MM.1S (cell line): ENCODE data around the gene EML1.

Experiments used
- DNase-seq: peaks from one replicate; pipeline ENCODE4 v3.0.0-alpha.2; 2015
- H2AFZ ChIP-seq: fragments of 300-600 bp; sonication (generic); 2 replicates; pipeline ENCODE4 v1.6.0; 2016; ENCODE audit warnings: antibody characterized with exemption, low read length
- H3F3A ChIP-seq: fragments of 300-600 bp; sonication (generic); 2 replicates; pipeline ENCODE4 v1.6.1; 2016; ENCODE audit warnings: mild to moderate bottlenecking, antibody characterized with exemption, low read length, moderate library complexity, mixed read lengths; ENCODE audit not compliant: insufficient read depth
- H3K27ac ChIP-seq: fragments of 300-600 bp; sonication (generic); 2 replicates; pipeline ENCODE4 v1.5.1; 2016; ENCODE audit warnings: mild to moderate bottlenecking, low read length
- H3K27me3 ChIP-seq: fragments of 300-600 bp; sonication (generic); replicated peaks from 2 replicates; pipeline ENCODE4 v1.6.0; 2016; ENCODE audit warnings: low read length; ENCODE audit not compliant: insufficient read depth
- H3K36me3 ChIP-seq: fragments of 300-600 bp; sonication (generic); replicated peaks from 2 replicates; pipeline ENCODE4 v1.6.1; 2016; ENCODE audit warnings: mild to moderate bottlenecking, low read length, mixed read lengths; ENCODE audit not compliant: insufficient read depth
- H3K4me1 ChIP-seq: fragments of 300-600 bp; sonication (generic); 2 replicates; pipeline ENCODE4 v1.6.1; 2016; ENCODE audit warnings: low read length, mixed read lengths
- H3K4me2 ChIP-seq: fragments of 300-600 bp; sonication (generic); 2 replicates; pipeline ENCODE4 v1.6.0; 2016; ENCODE audit warnings: low read depth, low read length
- H3K4me3 ChIP-seq: fragments of 300-600 bp; sonication (generic); 2 replicates; pipeline ENCODE4 v1.5.1; 2016; ENCODE audit warnings: low read length, mixed read lengths
- H3K79me2 ChIP-seq: fragments of 300-600 bp; sonication (generic); 2 replicates; pipeline ENCODE4 v1.6.1; 2016; ENCODE audit warnings: mixed run types, low read length, mixed read lengths
- H3K9ac ChIP-seq: fragments of 300-600 bp; sonication (generic); 2 replicates; pipeline ENCODE4 v1.6.1; 2016; ENCODE audit warnings: low read length, mixed read lengths
- H3K9me2 ChIP-seq: fragments of 300-600 bp; sonication (generic); replicated peaks from 2 replicates; pipeline ENCODE4 v1.6.1; 2016; ENCODE audit warnings: mild to moderate bottlenecking, low read length, mixed read lengths; ENCODE audit not compliant: insufficient read depth
- H3K9me3 ChIP-seq: fragments of 300-600 bp; sonication (generic); replicated peaks from 2 replicates; pipeline ENCODE4 v1.6.1; 2016; ENCODE audit warnings: mild to moderate bottlenecking, low read length, mixed read lengths; ENCODE audit not compliant: insufficient read depth
- H4K20me1 ChIP-seq: fragments of 300-600 bp; sonication (generic); 2 replicates; pipeline ENCODE4 v1.6.1; 2016; ENCODE audit warnings: mild to moderate bottlenecking, low read length, moderate library complexity, mixed read lengths; ENCODE audit not compliant: insufficient read depth
- EZH2 ChIP-seq: fragments of 300-600 bp; sonication (generic); optimal IDR thresholded peaks from 2 replicates; pipeline ENCODE3; 2017; ENCODE audit warnings: low read depth, mild to moderate bottlenecking, antibody characterized with exemption, low read length, mixed read lengths
- EZH2phosphoT487 ChIP-seq: fragments of 300-600 bp; sonication (generic); IDR thresholded peaks from 2 replicates; pipeline ENCODE4 v1.6.1; 2018; ENCODE audit warnings: antibody characterized with exemption, low read length
- TF ChIP-seq, protein P1 (sequence below): fragments of 300-600 bp; sonication (generic); IDR thresholded peaks from 2 replicates; pipeline ENCODE4 v1.5.1; 2016; ENCODE audit warnings: antibody characterized with exemption, low read length, mixed read lengths

The EML1 gene

DNA sequence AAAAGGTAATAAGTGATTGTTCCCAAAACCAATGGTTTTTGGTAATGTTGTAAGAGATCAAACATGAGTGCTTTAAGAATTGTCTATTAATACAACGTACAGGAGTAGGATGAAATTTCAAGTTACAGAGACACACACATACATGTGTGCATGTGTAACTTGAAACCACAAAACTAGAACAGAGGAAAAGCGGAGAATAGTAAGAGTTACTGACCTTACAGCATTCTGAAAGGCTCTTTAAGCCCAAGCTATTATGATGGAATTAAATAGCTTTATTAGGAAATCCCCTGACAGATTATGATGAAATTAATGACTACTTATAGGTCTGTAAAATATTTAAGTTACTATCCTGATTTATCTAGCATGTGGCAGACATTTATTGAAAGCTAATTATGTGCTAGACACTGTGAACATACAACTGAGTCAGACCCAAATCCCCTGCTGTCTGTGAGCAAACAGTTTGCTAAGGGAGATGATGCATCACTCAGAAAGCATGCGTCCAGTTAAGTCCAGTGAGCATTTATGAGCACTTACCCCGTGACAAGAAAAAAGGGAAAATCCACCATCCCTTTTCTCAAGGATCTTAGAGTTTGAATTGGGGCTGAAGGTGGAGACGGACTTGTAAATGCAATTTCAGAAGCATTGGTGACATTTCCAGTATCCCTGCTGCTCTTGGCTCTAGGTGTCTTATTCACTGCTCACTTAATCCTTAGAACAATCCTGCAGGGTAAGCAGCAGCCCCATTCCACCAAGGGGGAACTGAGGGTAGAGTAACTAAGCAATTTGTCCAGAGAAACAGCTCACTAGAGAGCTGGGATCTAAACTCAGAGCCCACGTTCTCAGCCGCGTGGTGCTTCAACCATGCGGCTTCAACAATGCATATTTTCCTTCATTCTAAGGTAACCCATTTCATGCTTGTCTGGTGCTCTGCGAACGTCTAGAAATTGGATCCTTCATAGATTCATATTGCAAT is 117.4 kb downstream of the EML1 start:
- H3K4me1 ChIP-seq = no peaks in the 10 kb centered on the region
- no peak for DNase-seq
- no peak overlapping the region for H3K4me3 ChIP-seq
- no peaks in the 10 kb centered on the region for H3F3A ChIP-seq
- H2AFZ ChIP-seq = no peak overlapping the region
- H3K9me3 ChIP-seq = no peaks in the 10 kb centered on the region
- H3K27me3 ChIP-seq = no peaks in the 10 kb centered on the region
- H3K4me2 ChIP-seq = no peak overlapping the region
- no peak overlapping the region for H3K27ac ChIP-seq
- H3K36me3 ChIP-seq = no peaks in the 10 kb centered on the region
- TF ChIP-seq, protein P1, sequence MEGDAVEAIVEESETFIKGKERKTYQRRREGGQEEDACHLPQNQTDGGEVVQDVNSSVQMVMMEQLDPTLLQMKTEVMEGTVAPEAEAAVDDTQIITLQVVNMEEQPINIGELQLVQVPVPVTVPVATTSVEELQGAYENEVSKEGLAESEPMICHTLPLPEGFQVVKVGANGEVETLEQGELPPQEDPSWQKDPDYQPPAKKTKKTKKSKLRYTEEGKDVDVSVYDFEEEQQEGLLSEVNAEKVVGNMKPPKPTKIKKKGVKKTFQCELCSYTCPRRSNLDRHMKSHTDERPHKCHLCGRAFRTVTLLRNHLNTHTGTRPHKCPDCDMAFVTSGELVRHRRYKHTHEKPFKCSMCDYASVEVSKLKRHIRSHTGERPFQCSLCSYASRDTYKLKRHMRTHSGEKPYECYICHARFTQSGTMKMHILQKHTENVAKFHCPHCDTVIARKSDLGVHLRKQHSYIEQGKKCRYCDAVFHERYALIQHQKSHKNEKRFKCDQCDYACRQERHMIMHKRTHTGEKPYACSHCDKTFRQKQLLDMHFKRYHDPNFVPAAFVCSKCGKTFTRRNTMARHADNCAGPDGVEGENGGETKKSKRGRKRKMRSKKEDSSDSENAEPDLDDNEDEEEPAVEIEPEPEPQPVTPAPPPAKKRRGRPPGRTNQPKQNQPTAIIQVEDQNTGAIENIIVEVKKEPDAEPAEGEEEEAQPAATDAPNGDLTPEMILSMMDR = no peak
- TF ChIP-seq EZH2phosphoT487 = no peak
- TF ChIP-seq EZH2 = no peak
- H3K9ac ChIP-seq = no peak overlapping the region
- H3K9me2 ChIP-seq = no peaks in the 10 kb centered on the region
- H4K20me1 ChIP-seq = no peaks in the 10 kb centered on the region
- H3K79me2 ChIP-seq = no peaks in the 10 kb centered on the region

DNA sequence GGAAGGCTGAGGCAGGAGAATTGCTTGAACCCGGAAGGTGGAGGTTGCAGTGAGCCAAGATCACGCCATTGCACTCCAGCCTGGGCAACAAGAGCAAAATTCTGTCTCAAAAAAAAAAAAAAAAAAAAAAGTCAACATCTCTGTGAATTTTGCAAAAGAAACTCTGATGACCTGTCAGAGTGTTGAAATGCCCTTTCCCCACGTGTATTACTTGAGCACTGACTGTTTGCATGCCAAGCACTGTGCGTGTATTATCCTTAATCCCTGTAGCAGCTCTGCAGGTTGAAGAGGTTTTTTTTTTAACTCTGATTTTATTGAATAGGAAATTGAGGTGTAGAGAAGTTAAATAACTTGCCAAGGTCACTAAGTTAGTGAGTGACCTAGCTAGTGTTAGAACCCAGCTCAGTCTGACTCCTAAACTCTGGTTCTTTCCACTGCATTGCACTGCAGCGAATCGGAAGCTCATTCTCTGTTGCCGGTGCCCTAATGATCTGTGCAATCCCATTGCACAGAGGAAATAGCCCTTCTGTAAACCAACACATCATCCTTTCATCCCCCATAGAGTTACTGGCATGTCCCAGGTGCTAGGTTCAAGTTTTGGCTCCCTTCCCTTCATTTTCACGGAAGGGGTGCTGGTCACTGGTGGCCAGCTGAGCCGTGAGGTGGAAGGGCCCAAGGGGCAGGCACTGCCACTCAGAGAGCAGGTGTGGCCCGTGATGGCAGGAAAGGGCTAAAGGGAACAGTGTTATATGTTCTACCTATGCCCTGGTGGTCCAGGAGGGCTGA is 122.3 kb downstream of the EML1 start:
- Histone ChIP-seq H4K20me1 (no peaks in the 10 kb centered on the region), H2AFZ (no peak overlapping the region), H3K4me2 (no peak overlapping the region), H3K27me3 (no peaks in the 10 kb centered on the region), H3K4me1 (no peaks in the 10 kb centered on the region), H3K36me3 (no peaks in the 10 kb centered on the region), H3K79me2 (no peaks in the 10 kb centered on the region), H3K4me3 (no peak overlapping the region), H3K9me2 (no peaks in the 10 kb centered on the region), H3K27ac (no peak overlapping the region), H3F3A (no peaks in the 10 kb centered on the region), H3K9me3 (no peaks in the 10 kb centered on the region), H3K9ac (no peak overlapping the region)
- no peak for DNase-seq
- TF ChIP-seq, protein P1 = no peak
- TF ChIP-seq EZH2 (no peak), EZH2phosphoT487 (no peak)

DNA sequence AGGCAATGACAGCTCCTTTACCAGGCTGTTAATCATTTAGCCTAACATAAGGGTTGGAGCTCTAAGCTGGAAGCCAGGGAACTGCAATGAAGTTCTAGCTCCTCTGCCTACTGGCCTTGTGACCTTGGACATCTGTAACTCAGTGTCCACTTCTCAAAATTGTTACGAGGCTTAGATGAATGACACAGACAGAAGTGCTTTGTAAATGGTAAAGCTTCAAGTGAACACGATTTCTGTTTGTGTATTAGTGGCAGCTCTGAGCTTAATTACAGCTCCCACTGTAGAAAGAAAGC is 122.8 kb downstream of the EML1 start:
- no peaks in the 10 kb centered on the region for H3K79me2 ChIP-seq
- H3K4me3 ChIP-seq = no peak overlapping the region
- H3K27ac ChIP-seq = no peak overlapping the region
- H3K9me2 ChIP-seq = no peaks in the 10 kb centered on the region
- H3K4me2 ChIP-seq = no peak overlapping the region
- H3K9ac ChIP-seq = no peak overlapping the region
- no peaks in the 10 kb centered on the region for H3K4me1 ChIP-seq
- H3K36me3 ChIP-seq = no peaks in the 10 kb centered on the region
- H2AFZ ChIP-seq = no peak overlapping the region
- H3K9me3 ChIP-seq = no peaks in the 10 kb centered on the region
- no peak for DNase-seq
- no peaks in the 10 kb centered on the region for H3F3A ChIP-seq
- H4K20me1 ChIP-seq = no peaks in the 10 kb centered on the region
- H3K27me3 ChIP-seq = no peaks in the 10 kb centered on the region
- TF ChIP-seq EZH2phosphoT487 (no peak), EZH2 (no peak)
- TF ChIP-seq, protein P1 = no peak
